ENCODE measurements around the gene AAMP.

The AAMP gene

DNA sequence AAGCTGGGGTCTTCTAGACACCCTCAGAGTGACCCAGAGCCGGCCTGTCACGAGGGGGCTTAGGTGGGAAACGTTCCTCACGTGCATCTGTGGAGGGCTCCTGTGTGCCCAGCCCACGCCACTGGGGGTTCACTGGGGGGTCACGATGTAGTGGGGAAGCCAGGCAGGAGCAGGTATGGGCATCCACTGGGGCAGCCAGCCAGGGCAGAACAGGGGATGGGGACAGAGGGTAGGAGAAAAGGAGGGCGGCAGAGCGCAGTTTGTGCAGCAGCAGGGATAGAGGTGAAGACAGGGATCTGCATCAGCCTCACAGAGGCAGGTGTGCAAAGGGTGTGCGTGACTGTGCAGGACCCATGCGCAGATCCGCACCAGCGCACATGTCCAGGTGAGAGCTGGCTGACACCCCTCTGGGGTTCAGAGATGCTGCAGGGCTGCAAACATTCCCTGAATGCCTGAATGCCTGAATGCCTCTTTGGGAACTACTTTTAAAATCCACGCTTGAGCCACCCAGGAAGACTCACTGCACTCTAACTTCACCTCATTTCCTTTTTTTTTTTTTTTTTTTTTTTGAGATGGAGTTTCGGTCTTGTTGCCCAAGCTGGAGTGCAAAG lies 10.4 kb upstream of the AAMP start:
- Histone ChIP-seq H3K4me3 (ENCODE audit: low read depth in 1 of 2, low read length in 1 of 2) (no peak overlapping the region), H3K4me1 (ENCODE audit: control insufficient read depth in 1 of 2, insufficient read depth in 1 of 2, low read depth in 1 of 2, low read length in 1 of 2) (peaks cover 12 to 17% of the 10 kb centered on the region in 2 experiments), H3K27me3 (no peaks in the 10 kb centered on the region), H3K27ac (no peak overlapping the region), H3K9me3 (no peaks in the 10 kb centered on the region), H3K36me3 (peaks cover 94% of the 10 kb centered on the region)
- no peak for TF ChIP-seq CTCF (IDR thresholded peaks at IDR 0.05)

- TF ChIP-seq CTCF (IDR thresholded peaks at IDR 0.05) = no peak
- no peaks in the 10 kb centered on the region for H3K9me3 ChIP-seq
- peaks cover 100% of the 10 kb centered on the region for H3K36me3 ChIP-seq
- H3K27me3 ChIP-seq = no peaks in the 10 kb centered on the region
- no peak overlapping the region for H3K4me3 ChIP-seq (ENCODE audit: low read depth in 1 of 2, low read length in 1 of 2)
- peaks cover 11 to 20% of the 10 kb centered on the region in 2 experiments for H3K4me1 ChIP-seq (ENCODE audit: control insufficient read depth in 1 of 2, insufficient read depth in 1 of 2, low read depth in 1 of 2, low read length in 1 of 2)
- peak overlapping the region; percentile 3 for H3K27ac ChIP-seq
These were observed 8.8 kb upstream of the AAMP start for GRCh38 chr2:218278531-218279360.

DNA sequence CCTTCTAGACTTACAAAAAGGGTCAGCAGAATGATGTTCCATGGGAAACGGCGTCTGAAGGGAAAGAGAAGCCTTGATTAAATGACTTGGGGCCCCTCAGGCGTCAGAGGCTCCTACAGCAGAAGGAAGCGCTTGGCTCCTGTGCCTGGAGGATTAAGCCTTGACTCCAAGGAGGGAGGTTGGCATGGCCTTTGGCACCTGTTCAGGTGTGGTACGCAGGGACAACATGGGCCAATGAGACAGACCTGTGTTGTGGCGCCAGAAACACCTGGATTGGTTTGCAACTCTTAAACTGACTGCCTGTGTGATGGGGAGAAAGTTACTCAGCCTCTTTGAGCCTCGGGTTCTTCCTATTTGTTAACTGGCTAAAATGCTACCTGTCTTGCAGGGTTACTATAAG lies 8.0 kb upstream of the AAMP start:
- Histone ChIP-seq H3K27me3 (no peaks in the 10 kb centered on the region), H3K9me3 (no peaks in the 10 kb centered on the region), H3K4me3 (ENCODE audit: low read depth in 1 of 2, low read length in 1 of 2) (no peak overlapping the region), H3K4me1 (ENCODE audit: control insufficient read depth in 1 of 2, insufficient read depth in 1 of 2, low read depth in 1 of 2, low read length in 1 of 2) (peaks cover 11 to 20% of the 10 kb centered on the region in 2 experiments), H3K27ac (no peak overlapping the region), H3K36me3 (peaks cover 95% of the 10 kb centered on the region)
- TF ChIP-seq CTCF (IDR thresholded peaks at IDR 0.05) = no peak

GRCh38 chr2:218276986-218277755 lies 7.2 kb upstream of the AAMP start:
- TF ChIP-seq CTCF (IDR thresholded peaks at IDR 0.05) = no peak
- Histone ChIP-seq H3K9me3 (no peaks in the 10 kb centered on the region), H3K27me3 (no peaks in the 10 kb centered on the region), H3K4me1 (ENCODE audit: control insufficient read depth in 1 of 2, insufficient read depth in 1 of 2, low read depth in 1 of 2, low read length in 1 of 2) (peaks cover 19 to 25% of the 10 kb centered on the region in 2 experiments), H3K36me3 (peaks cover 87% of the 10 kb centered on the region), H3K4me3 (ENCODE audit: low read depth in 1 of 2, low read length in 1 of 2) (no peak overlapping the region), H3K27ac (peak overlapping the region; percentile 37)

GRCh38 chr2:218275371-218276072 lies 5.6 kb upstream of the AAMP start:
- Histone ChIP-seq H3K4me1 (ENCODE audit: control insufficient read depth in 1 of 2, insufficient read depth in 1 of 2, low read depth in 1 of 2, low read length in 1 of 2) (peaks cover 35 to 39% of the 10 kb centered on the region in 2 experiments), H3K27ac (peak overlapping the region; percentile 37), H3K36me3 (peaks cover 71% of the 10 kb centered on the region), H3K9me3 (no peaks in the 10 kb centered on the region), H3K27me3 (no peaks in the 10 kb centered on the region), H3K4me3 (ENCODE audit: low read depth in 1 of 2, low read length in 1 of 2) (no peak overlapping the region)
- no peak for TF ChIP-seq CTCF (IDR thresholded peaks at IDR 0.05)
